Hypothalamus (tissue), 51 donors: ENCODE measurements around the gene APOBEC3G.
"Not testable (repeated sequence)": the region's sequence is repeated elsewhere in the genome, so short reads cannot be mapped to it uniquely, and the experiment has no call there.

Experiments
- DNase-seq, 51 donors: peaks; one replicate each; lab custom pipeline; 2025; lab: John Stamatoyannopoulos, UW

The APOBEC3G gene

GRCh38 chr22:39066442-39067276, 10.4 kb upstream of the APOBEC3G start:
- DNase-seq = not testable (repeated sequence)

GRCh38 chr22:39068033-39068785, 8.9 kb upstream of the APOBEC3G start:
- DNase-seq = no peak

GRCh38 chr22:39070186-39070585, 6.9 kb upstream of the APOBEC3G start:
- no peak for DNase-seq

GRCh38 chr22:39072581-39072981, 4.5 kb upstream of the APOBEC3G start:
- not testable (repeated sequence) for DNase-seq

GRCh38 chr22:39073981-39074380, 3.1 kb upstream of the APOBEC3G start:
- DNase-seq = no peak

- not testable (repeated sequence) for DNase-seq
Measured at GRCh38 chr22:39076155-39077025, 685 bp upstream of the APOBEC3G start.

GRCh38 chr22:39077912-39078311, 837 bp downstream of the APOBEC3G start:
- DNase-seq = not testable (repeated sequence)

- DNase-seq = no peak
Measured at GRCh38 chr22:39078329-39078728, 1.3 kb downstream of the APOBEC3G start.

GRCh38 chr22:39079054-39079637, 2.1 kb downstream of the APOBEC3G start:
- DNase-seq = not testable (repeated sequence)

GRCh38 chr22:39080052-39080762, 3.1 kb downstream of the APOBEC3G start:
- DNase-seq = no peak

GRCh38 chr22:39081016-39081415, 3.9 kb downstream of the APOBEC3G start:
- DNase-seq = no peak

GRCh38 chr22:39081598-39081997, 4.5 kb downstream of the APOBEC3G start:
- no peak for DNase-seq

- no peak for DNase-seq
Measured at GRCh38 chr22:39083212-39084165, 6.4 kb downstream of the APOBEC3G start.

GRCh38 chr22:39084666-39085065, 7.6 kb downstream of the APOBEC3G start:
- no peak for DNase-seq

GRCh38 chr22:39087098-39087497, 10.0 kb downstream of the APOBEC3G start:
- DNase-seq = no peak

GRCh38 chr22:39087881-39088684, 11.0 kb downstream of the APOBEC3G start:
- peak in 4 of 51 donors; percentile 7 to 20 (median 14) for DNase-seq

- no peak for DNase-seq
Measured at GRCh38 chr22:39088685-39089032, 11.6 kb downstream of the APOBEC3G start.

- DNase-seq = no peak
Measured at GRCh38 chr22:39089928-39090327, 12.9 kb downstream of the APOBEC3G start.
